ENCODE measurements around the gene ALPP. TPM values are rescaled to one million over a fixed set of nuclear protein-coding genes. Genes with fewer than 3 reads are reported as not detected.
"Not testable (repeated sequence)": the region's sequence is repeated elsewhere in the genome, so short reads cannot be mapped to it uniquely, and the experiment has no call there.

The ALPP gene
- total RNA-seq, 1 donor from 2014 or later: not detected

DNA sequence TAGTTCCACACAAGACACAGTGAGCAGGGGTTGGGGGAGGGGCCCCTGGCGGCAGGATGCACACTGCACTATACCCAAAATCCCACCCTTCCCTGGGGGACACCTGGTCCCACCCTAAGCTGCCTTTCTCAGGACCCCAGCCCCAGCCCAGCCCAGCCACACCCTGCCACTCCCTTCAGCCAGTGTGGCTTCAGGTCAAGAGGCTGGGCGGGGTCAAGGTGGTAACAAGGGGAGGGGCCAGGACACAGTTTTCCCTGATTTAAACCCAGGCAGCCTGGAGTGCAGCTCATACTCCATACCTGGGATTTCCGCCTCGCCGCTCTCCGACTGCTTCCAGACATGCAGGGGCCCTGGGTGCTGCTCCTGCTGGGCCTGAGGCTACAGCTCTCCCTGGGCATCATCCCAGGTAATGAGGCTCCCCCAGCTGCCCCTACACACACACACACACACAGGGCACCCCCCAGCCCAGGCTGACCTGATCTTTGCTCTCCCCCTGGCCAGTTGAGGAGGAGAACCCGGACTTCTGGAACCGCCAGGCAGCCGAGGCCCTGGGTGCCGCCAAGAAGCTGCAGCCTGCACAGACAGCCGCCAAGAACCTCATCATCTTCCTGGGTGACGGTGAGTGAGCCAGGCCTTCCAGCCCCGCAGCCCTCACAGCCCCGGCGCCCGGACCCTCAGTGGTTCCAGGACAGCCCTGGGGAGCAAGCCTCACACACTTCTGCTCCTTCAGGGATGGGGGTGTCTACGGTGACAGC is 28.2 kb downstream of the ALPP start, which contains the start of gene ALPG:
Gene ALPG (plus strand): TSS at position 289 of the 755 bp plus-strand sequence. CDS start 51 bp downstream, at position 340.
- TF ChIP-seq, protein P1, sequence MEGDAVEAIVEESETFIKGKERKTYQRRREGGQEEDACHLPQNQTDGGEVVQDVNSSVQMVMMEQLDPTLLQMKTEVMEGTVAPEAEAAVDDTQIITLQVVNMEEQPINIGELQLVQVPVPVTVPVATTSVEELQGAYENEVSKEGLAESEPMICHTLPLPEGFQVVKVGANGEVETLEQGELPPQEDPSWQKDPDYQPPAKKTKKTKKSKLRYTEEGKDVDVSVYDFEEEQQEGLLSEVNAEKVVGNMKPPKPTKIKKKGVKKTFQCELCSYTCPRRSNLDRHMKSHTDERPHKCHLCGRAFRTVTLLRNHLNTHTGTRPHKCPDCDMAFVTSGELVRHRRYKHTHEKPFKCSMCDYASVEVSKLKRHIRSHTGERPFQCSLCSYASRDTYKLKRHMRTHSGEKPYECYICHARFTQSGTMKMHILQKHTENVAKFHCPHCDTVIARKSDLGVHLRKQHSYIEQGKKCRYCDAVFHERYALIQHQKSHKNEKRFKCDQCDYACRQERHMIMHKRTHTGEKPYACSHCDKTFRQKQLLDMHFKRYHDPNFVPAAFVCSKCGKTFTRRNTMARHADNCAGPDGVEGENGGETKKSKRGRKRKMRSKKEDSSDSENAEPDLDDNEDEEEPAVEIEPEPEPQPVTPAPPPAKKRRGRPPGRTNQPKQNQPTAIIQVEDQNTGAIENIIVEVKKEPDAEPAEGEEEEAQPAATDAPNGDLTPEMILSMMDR (IDR thresholded peaks at IDR 0.05): no peak
- Mint-ChIP-seq H3K4me3 (ENCODE audit: unreplicated experiment) (no peak within 1 kb of the TSS), H3K9me3 (ENCODE audit: unreplicated experiment) (no peaks in the 10 kb centered on the region), H3K4me1 (ENCODE audit: unreplicated experiment) (peaks cover 2% of the 10 kb centered on the region), H3K27me3 (ENCODE audit: unreplicated experiment) (peaks cover 10% of the 10 kb centered on the region), H3K36me3 (ENCODE audit: unreplicated experiment) (no peaks in the 10 kb centered on the region), H3K27ac (ENCODE audit: unreplicated experiment) (no peak within 1 kb of the TSS)
- DNase-seq (ENCODE audit: extremely low spot score, unreplicated experiment): no peak

DNA sequence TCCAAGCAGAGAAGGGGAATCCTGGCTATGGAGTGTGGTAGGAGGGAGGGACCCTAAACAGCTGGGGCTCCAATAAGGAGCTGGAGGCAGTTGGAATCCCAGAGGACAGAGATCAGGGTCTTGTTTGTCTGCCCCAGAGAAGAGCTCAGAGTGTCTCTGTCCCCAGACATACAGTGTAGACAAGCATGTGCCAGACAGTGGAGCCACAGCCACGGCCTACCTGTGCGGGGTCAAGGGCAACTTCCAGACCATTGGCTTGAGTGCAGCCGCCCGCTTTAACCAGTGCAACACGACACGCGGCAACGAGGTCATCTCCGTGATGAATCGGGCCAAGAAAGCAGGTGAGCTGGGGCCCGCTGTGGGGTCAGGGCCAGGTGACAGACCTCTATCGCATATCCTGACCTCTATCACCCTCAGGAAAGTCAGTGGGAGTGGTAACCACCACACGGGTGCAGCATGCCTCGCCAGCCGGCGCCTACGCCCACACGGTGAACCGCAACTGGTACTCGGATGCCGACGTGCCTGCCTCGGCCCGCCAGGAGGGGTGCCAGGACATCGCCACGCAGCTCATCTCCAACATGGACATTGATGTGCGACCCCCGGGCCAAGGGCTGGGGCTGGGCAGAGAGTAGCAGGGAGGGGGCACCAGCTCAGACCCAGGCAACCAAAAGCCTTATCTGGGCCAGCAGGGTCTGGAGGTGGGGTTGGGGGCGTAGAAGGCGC is 29.0 kb downstream of the ALPP start:
- not testable (repeated sequence) for DNase-seq (ENCODE audit: extremely low spot score, unreplicated experiment); H3K36me3 Mint-ChIP-seq (ENCODE audit: unreplicated experiment); H3K4me1 Mint-ChIP-seq (ENCODE audit: unreplicated experiment); H3K9me3 Mint-ChIP-seq (ENCODE audit: unreplicated experiment); H3K27ac Mint-ChIP-seq (ENCODE audit: unreplicated experiment); H3K4me3 Mint-ChIP-seq (ENCODE audit: unreplicated experiment)
- peaks cover 13% of the 10 kb centered on the region for H3K27me3 Mint-ChIP-seq (ENCODE audit: unreplicated experiment)

DNA sequence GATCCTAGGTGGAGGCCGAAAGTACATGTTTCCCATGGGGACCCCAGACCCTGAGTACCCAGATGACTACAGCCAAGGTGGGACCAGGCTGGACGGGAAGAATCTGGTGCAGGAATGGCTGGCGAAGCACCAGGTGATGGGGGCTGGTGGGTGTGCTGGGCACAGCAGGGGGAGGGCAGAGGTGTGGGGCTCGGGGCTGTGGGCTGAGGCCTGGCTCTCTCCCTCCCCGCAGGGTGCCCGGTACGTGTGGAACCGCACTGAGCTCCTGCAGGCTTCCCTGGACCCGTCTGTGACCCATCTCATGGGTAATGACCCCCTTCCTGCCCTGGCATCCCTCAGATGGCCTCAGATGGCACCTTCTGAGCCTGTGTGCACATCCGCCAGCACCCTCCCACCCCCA is 29.7 kb downstream of the ALPP start:
- peaks cover 20% of the 10 kb centered on the region for H3K27me3 Mint-ChIP-seq (ENCODE audit: unreplicated experiment)
- H3K4me1 Mint-ChIP-seq (ENCODE audit: unreplicated experiment); H3K27ac Mint-ChIP-seq (ENCODE audit: unreplicated experiment); H3K36me3 Mint-ChIP-seq (ENCODE audit: unreplicated experiment); DNase-seq (ENCODE audit: extremely low spot score, unreplicated experiment); H3K4me3 Mint-ChIP-seq (ENCODE audit: unreplicated experiment); H3K9me3 Mint-ChIP-seq (ENCODE audit: unreplicated experiment): not testable (repeated sequence)

DNA sequence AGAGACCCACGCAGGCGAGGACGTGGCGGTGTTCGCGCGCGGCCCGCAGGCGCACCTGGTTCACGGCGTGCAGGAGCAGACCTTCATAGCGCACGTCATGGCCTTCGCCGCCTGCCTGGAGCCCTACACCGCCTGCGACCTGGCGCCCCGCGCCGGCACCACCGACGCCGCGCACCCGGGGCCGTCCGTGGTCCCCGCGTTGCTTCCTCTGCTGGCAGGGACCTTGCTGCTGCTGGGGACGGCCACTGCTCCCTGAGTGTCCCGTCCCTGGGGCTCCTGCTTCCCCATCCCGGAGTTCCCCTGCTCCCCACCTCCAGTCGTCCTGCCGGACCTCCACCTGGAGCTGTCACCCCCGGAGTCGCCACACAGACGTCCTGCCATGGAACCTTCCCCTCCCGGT is 31.1 kb downstream of the ALPP start:
- not testable (repeated sequence) for H3K36me3 Mint-ChIP-seq (ENCODE audit: unreplicated experiment); H3K27ac Mint-ChIP-seq (ENCODE audit: unreplicated experiment); H3K4me3 Mint-ChIP-seq (ENCODE audit: unreplicated experiment); H3K9me3 Mint-ChIP-seq (ENCODE audit: unreplicated experiment); DNase-seq (ENCODE audit: extremely low spot score, unreplicated experiment); H3K4me1 Mint-ChIP-seq (ENCODE audit: unreplicated experiment)
- peaks cover 30% of the 10 kb centered on the region for H3K27me3 Mint-ChIP-seq (ENCODE audit: unreplicated experiment)

DNA sequence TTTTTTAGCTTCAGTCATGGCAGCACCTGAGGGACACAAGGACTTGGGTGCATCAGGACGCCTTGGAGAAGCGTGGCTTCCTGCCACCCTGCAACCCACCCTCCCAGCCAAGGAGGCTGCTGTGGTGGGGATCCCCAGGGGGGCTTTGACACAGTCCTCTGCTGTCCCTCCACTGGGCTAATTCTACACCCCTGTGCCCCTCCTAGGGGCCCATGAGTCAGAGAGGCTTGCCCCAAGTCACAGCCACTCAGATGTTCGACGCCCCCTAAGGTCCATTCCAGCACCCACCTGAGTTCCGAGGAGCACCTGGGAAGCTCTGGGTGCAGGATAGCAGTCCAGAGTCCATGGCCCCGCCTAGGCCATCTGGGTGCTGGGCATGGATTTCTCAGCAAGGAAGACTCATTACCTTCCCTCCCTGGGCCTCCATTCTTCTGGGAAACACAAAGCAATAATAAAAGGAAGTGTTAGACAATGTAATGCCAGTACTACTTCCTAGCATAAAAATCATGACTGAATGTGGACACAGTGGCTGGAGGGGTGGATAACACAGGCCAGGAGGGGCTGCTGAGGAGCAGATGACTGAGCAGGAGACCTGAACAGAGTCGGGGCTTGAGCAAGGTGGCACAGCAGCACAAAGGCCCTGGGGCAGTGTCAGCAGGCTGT is 31.8 kb downstream of the ALPP start:
- Mint-ChIP-seq H3K36me3 (ENCODE audit: unreplicated experiment) (no peaks in the 10 kb centered on the region), H3K4me3 (ENCODE audit: unreplicated experiment) (no peak overlapping the region), H3K27ac (ENCODE audit: unreplicated experiment) (no peak overlapping the region), H3K4me1 (ENCODE audit: unreplicated experiment) (no peaks in the 10 kb centered on the region), H3K27me3 (ENCODE audit: unreplicated experiment) (peaks cover 29% of the 10 kb centered on the region), H3K9me3 (ENCODE audit: unreplicated experiment) (no peaks in the 10 kb centered on the region)
- TF ChIP-seq, protein P1 (IDR thresholded peaks at IDR 0.05): no peak
- no peak for DNase-seq (ENCODE audit: extremely low spot score, unreplicated experiment)

DNA sequence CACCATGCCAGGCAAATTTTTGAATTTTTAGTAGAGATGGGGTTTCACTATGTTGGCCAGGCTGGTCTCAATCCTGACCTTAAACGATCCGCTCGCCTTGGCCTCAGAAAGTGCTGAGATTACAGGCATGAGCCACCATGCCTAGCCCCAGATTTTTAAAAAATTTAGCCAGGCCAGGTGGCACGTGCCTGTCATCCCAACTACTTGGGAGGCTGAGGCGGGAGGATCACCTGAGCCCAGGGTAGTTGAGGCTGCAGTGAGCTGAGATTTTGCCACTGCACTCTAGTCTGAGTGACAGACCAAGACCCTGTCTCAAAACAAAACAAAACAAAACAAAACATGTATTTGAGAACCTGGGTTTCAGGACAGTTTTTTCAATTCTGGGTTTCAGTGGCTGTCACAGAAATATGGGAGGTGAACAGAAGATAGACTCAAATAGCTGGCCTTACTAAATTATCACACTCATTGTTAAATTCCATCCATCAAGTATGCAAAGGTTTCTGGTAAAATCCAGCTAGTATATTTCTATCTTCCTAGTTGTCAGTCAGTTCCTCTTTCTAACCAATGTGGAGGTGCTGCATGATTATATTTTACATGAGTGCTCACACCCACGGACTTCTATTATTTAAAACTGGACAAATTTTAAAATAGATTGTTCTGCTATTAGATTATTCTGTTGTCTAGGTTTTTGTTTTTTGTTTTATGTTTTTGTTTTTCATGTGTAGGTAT is 33.5 kb downstream of the ALPP start:
- peaks cover 29% of the 10 kb centered on the region for H3K27me3 Mint-ChIP-seq (ENCODE audit: unreplicated experiment)
- no peak for DNase-seq (ENCODE audit: extremely low spot score, unreplicated experiment)
- no peak overlapping the region for H3K27ac Mint-ChIP-seq (ENCODE audit: unreplicated experiment)
- no peaks in the 10 kb centered on the region for H3K4me1 Mint-ChIP-seq (ENCODE audit: unreplicated experiment)
- H3K36me3 Mint-ChIP-seq (ENCODE audit: unreplicated experiment): no peaks in the 10 kb centered on the region
- no peaks in the 10 kb centered on the region for H3K9me3 Mint-ChIP-seq (ENCODE audit: unreplicated experiment)
- no peak overlapping the region for H3K4me3 Mint-ChIP-seq (ENCODE audit: unreplicated experiment)
- TF ChIP-seq, protein P1 (IDR thresholded peaks at IDR 0.05): no peak

All from osteocyte (in vitro differentiated cells).